WERI-Rb-1 (cell line): ENCODE results near the gene MAP3K19.
"Not testable (repeated sequence)": the region's sequence is repeated elsewhere in the genome, so short reads cannot be mapped to it uniquely, and the experiment has no call there.

ENCODE experiments used
- DNase-seq: peaks from one replicate; pipeline ENCODE4 v3.0.0-alpha.2; 2020
- H3K27ac ChIP-seq: fragments of 250-450 bp; sonication (Bioruptor Pico); 2 replicates; pipeline ENCODE4 v1.5.1; 2020; ENCODE audit warnings: mild to moderate bottlenecking, moderate library complexity
- H3K27me3 ChIP-seq: fragments of 250-450 bp; sonication (Bioruptor Pico); 2 replicates; pipeline ENCODE4 v1.5.1; 2021; ENCODE audit warnings: mild to moderate bottlenecking, low read depth, moderate library complexity; ENCODE audit not compliant: insufficient read depth, severe bottlenecking
- H3K36me3 ChIP-seq: fragments of 250-450 bp; sonication (Bioruptor Pico); 2 replicates; pipeline ENCODE4 v1.5.1; 2020; ENCODE audit warnings: mild to moderate bottlenecking, moderate library complexity
- H3K4me3 ChIP-seq: 2 replicates; pipeline ENCODE4 v1.5.1; 2011; ENCODE audit warnings: low read depth, mild to moderate bottlenecking, control low read depth, low read length
- H3K9me3 ChIP-seq: fragments of 250-450 bp; sonication (Bioruptor Pico); 2 replicates; pipeline ENCODE4 v1.5.1; 2021; ENCODE audit warnings: mild to moderate bottlenecking, moderate library complexity; ENCODE audit not compliant: severe bottlenecking
- TF ChIP-seq, protein P1 (sequence below): IDR thresholded peaks from 2 replicates; pipeline ENCODE4 v1.5.1; 2011; ENCODE audit warnings: low read depth, mild to moderate bottlenecking, control low read depth, inconsistent platforms, low read length

The MAP3K19 gene

DNA sequence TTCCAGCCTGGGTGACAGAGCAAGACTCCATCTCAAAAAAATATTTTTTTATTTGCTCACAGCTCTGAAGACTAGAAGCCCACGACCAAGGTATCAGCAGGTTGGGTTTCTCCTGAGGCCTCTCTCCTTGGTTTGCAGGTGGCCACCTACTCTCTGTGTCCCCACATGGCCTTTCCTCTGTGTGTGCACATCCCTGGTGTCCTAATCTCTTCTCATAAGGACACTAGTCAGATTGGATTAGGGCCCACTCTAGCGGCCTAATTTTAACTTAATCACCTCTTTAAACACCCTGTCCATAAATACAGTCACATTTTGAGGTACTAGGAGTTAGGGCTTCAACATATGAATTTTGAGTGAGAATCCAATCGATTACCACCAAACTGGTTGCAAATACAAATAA, 2.9 kb upstream of the MAP3K19 start:
- DNase-seq: peak; percentile 81
- Histone ChIP-seq H3K36me3 (peaks cover 10% of the 10 kb centered on the region), H3K27me3 (no peaks in the 10 kb centered on the region), H3K27ac (peak overlapping the region; percentile 57), H3K4me3 (no peak overlapping the region), H3K9me3 (no peaks in the 10 kb centered on the region)
- TF ChIP-seq, protein P1, sequence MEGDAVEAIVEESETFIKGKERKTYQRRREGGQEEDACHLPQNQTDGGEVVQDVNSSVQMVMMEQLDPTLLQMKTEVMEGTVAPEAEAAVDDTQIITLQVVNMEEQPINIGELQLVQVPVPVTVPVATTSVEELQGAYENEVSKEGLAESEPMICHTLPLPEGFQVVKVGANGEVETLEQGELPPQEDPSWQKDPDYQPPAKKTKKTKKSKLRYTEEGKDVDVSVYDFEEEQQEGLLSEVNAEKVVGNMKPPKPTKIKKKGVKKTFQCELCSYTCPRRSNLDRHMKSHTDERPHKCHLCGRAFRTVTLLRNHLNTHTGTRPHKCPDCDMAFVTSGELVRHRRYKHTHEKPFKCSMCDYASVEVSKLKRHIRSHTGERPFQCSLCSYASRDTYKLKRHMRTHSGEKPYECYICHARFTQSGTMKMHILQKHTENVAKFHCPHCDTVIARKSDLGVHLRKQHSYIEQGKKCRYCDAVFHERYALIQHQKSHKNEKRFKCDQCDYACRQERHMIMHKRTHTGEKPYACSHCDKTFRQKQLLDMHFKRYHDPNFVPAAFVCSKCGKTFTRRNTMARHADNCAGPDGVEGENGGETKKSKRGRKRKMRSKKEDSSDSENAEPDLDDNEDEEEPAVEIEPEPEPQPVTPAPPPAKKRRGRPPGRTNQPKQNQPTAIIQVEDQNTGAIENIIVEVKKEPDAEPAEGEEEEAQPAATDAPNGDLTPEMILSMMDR: no peak

DNA sequence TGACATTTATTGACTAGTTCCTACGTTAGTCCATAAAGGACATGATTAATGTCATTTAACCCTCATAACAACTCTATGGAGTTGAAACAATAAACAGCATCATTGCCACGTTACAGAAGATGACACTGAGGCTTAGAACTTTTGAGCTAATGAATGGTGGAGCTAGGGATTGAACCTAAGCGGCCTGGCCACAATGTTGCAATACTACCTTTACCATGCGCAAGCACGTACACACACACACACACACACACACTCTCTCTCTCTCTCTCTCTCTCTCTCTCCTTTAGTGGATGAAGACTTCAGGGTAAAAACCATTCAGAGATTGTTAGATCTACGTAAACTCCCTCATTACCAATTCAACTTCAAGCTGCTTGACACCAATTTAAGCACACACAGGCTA, 875 bp upstream of the MAP3K19 start:
- Histone ChIP-seq H3K4me3 (no peak overlapping the region), H3K27me3 (no peaks in the 10 kb centered on the region), H3K27ac (peak overlapping the region; percentile 36), H3K36me3 (peaks cover 1% of the 10 kb centered on the region; the same call in 1 of the 2 replicates), H3K9me3 (no peaks in the 10 kb centered on the region)
- TF ChIP-seq, protein P1: no peak
- DNase-seq: no peak

DNA sequence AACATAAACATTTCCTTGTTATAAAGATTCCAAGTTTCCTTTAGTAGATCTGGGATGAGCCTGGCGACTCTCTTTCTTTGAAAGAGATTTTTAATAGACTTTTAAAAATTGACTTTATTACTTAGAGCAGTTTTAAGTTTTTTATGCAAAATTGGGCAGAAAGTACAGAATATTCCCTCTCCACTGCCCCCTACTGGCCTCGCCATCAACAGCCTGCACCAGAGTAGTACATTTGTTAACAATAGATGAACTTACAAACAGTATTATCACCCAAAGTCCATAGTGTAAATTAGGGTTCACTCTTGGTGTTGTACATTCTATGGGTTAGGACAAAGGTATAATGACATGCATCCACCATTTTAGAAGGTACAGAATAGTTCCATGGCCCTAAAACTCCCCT, 3.9 kb downstream of the MAP3K19 start:
- Histone ChIP-seq H3K4me3 (no peak overlapping the region), H3K27me3 (no peaks in the 10 kb centered on the region), H3K36me3 (no peaks in the 10 kb centered on the region), H3K9me3 (no peaks in the 10 kb centered on the region), H3K27ac (no peak overlapping the region)
- TF ChIP-seq, protein P1: 0 out of 2 replicates have a peak, but pooled peaks have one; percentile 18
- no peak for DNase-seq

GRCh38 chr2:135037831-135038230, 9.4 kb downstream of the MAP3K19 start:
- Histone ChIP-seq H3K27me3 (no peaks in the 10 kb centered on the region), H3K4me3 (no peak overlapping the region), H3K36me3 (no peaks in the 10 kb centered on the region), H3K27ac (no peak overlapping the region), H3K9me3 (peaks cover 5% of the 10 kb centered on the region)
- DNase-seq: no peak
- TF ChIP-seq, protein P1: no peak

- not testable (repeated sequence) for H3K27ac ChIP-seq, H3K4me3 ChIP-seq, H3K9me3 ChIP-seq, H3K36me3 ChIP-seq, DNase-seq, H3K27me3 ChIP-seq
Observed at GRCh38 chr2:135033216-135033615, 14.0 kb downstream of the MAP3K19 start.

DNA sequence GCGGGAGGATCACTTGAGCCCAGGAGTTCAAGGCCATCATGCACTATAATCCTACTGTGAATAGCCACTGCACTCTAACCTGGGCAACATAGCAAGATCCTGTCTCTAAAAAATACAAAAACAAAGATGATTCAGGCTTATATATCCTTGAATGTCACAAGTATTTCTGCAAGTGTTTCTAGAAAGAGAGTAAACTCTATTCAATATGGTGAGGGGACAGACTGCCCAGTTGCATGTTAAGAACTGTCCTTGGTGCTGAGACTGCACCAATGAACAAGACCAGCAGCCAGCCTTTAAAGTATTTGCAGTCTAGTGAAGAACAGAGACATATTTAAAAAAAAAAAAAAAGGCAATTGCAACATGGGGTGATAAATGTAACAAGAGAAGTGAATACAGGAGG, 16.4 kb downstream of the MAP3K19 start:
- Histone ChIP-seq H3K27ac (no peak overlapping the region), H3K4me3 (no peak overlapping the region), H3K27me3 (no peaks in the 10 kb centered on the region), H3K9me3 (peaks cover 9% of the 10 kb centered on the region), H3K36me3 (no peaks in the 10 kb centered on the region)
- TF ChIP-seq, protein P1: no peak
- no peak for DNase-seq
